ENCODE measurements around the gene ALDH3B2.

ALDH3B2 gene

DNA sequence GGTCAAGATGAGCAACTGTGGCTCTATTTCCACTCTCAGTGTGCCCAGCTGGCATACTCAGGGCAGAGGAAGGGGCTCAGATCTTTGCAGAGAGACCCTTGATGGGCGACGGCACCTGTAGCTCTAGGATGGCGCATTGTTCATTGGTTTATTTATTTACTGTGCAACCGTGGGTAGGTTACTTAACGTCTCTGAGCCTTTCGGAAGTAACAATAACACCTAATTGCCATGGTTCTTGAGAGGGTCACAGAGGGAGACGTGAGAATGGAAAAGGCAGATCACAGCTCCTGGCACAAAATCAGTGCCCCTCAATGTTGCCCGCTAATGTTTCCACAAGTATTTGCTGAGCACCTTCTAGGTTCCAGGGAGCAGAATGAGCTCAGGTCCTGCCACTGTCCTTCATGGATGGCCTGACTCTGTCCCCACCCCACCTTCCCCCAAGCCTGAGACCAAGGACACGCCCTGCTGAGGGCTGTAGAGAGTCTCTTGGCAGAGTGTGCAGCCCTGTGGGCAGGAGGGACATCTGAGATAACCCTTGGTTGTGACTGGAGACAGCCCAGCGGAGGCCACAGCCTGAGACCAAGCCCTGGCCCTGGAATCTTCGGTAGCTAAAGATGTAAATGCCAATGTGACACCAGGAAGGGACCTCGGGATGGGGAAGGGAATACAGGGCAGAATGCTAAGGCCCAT lies 780 bp upstream of the ALDH3B2 start:
- H3K4me2 ChIP-seq (ENCODE audit: low read depth, low read length, poor library complexity, severe bottlenecking): no peak overlapping the region
- no peak overlapping the region for H2AFZ ChIP-seq (ENCODE audit: low read depth, low read length, severe bottlenecking)
- no peaks in the 10 kb centered on the region for H3K79me2 ChIP-seq (ENCODE audit: insufficient read depth, low read length)
- H4K20me1 ChIP-seq (ENCODE audit: low read depth, low read length): no peaks in the 10 kb centered on the region
- no peaks in the 10 kb centered on the region for H3F3A ChIP-seq (ENCODE audit: insufficient read depth)
- no peaks in the 10 kb centered on the region for H3K9me2 ChIP-seq (replicated peaks; ENCODE audit: insufficient read depth, low read length)
- no peaks in the 10 kb centered on the region for H3K36me3 ChIP-seq (ENCODE audit: low read length)
- no peak overlapping the region for H3K4me3 ChIP-seq (ENCODE audit: insufficient read depth, low read length, poor library complexity, severe bottlenecking)
- TF ChIP-seq EZH2phosphoT487 (conservative IDR thresholded peaks at IDR 0.05; ENCODE audit: low read length) (no peak), CTCF (IDR thresholded peaks at IDR 0.05; ENCODE audit: insufficient read depth, low read length, poor library complexity, severe bottlenecking) (no peak)
- no peaks in the 10 kb centered on the region for H3K27me3 ChIP-seq (ENCODE audit: low read length)
- H3K27ac ChIP-seq (ENCODE audit: low read depth, low read length): no peak overlapping the region
- H3K9me3 ChIP-seq (ENCODE audit: insufficient read depth, low read length): no peaks in the 10 kb centered on the region
- no peak overlapping the region for H3K9ac ChIP-seq (ENCODE audit: low read length)

- H3K27ac ChIP-seq (ENCODE audit: low read depth, low read length): no peak overlapping the region
- H3K27me3 ChIP-seq (ENCODE audit: low read length): no peaks in the 10 kb centered on the region
- no peak overlapping the region for H3K9ac ChIP-seq (ENCODE audit: low read length)
- H4K20me1 ChIP-seq (ENCODE audit: low read depth, low read length): no peaks in the 10 kb centered on the region
- H3K36me3 ChIP-seq (ENCODE audit: low read length): no peaks in the 10 kb centered on the region
- H3K9me2 ChIP-seq (replicated peaks; ENCODE audit: insufficient read depth, low read length): no peaks in the 10 kb centered on the region
- no peaks in the 10 kb centered on the region for H3F3A ChIP-seq (ENCODE audit: insufficient read depth)
- H3K4me3 ChIP-seq (ENCODE audit: insufficient read depth, low read length, poor library complexity, severe bottlenecking): no peak overlapping the region
- no peaks in the 10 kb centered on the region for H3K9me3 ChIP-seq (ENCODE audit: insufficient read depth, low read length)
- H3K4me2 ChIP-seq (ENCODE audit: low read depth, low read length, poor library complexity, severe bottlenecking): no peak overlapping the region
- no peaks in the 10 kb centered on the region for H3K79me2 ChIP-seq (ENCODE audit: insufficient read depth, low read length)
- TF ChIP-seq EZH2phosphoT487 (conservative IDR thresholded peaks at IDR 0.05; ENCODE audit: low read length) (no peak), CTCF (IDR thresholded peaks at IDR 0.05; ENCODE audit: insufficient read depth, low read length, poor library complexity, severe bottlenecking) (no peak)
- no peak overlapping the region for H2AFZ ChIP-seq (ENCODE audit: low read depth, low read length, severe bottlenecking)
Measured at GRCh38 chr11:67673902-67674301, 521 bp downstream of the ALDH3B2 start.

- Histone ChIP-seq H3K27ac (ENCODE audit: low read depth, low read length) (no peak overlapping the region), H3K9me3 (ENCODE audit: insufficient read depth, low read length) (no peaks in the 10 kb centered on the region), H4K20me1 (ENCODE audit: low read depth, low read length) (no peaks in the 10 kb centered on the region), H2AFZ (ENCODE audit: low read depth, low read length, severe bottlenecking) (no peak overlapping the region), H3F3A (ENCODE audit: insufficient read depth) (no peaks in the 10 kb centered on the region), H3K4me3 (ENCODE audit: insufficient read depth, low read length, poor library complexity, severe bottlenecking) (no peak overlapping the region), H3K9me2 (replicated peaks; ENCODE audit: insufficient read depth, low read length) (no peaks in the 10 kb centered on the region), H3K36me3 (ENCODE audit: low read length) (no peaks in the 10 kb centered on the region), H3K4me2 (ENCODE audit: low read depth, low read length, poor library complexity, severe bottlenecking) (no peak overlapping the region), H3K27me3 (ENCODE audit: low read length) (no peaks in the 10 kb centered on the region), H3K79me2 (ENCODE audit: insufficient read depth, low read length) (no peaks in the 10 kb centered on the region), H3K9ac (ENCODE audit: low read length) (no peak overlapping the region)
- no peak for TF ChIP-seq CTCF (IDR thresholded peaks at IDR 0.05; ENCODE audit: insufficient read depth, low read length, poor library complexity, severe bottlenecking)
- TF ChIP-seq EZH2phosphoT487 (conservative IDR thresholded peaks at IDR 0.05; ENCODE audit: low read length): no peak
Measured at GRCh38 chr11:67673358-67673757, 1.1 kb downstream of the ALDH3B2 start.
